ENCODE measurements around the gene ITPR1.

ITPR1 gene

DNA sequence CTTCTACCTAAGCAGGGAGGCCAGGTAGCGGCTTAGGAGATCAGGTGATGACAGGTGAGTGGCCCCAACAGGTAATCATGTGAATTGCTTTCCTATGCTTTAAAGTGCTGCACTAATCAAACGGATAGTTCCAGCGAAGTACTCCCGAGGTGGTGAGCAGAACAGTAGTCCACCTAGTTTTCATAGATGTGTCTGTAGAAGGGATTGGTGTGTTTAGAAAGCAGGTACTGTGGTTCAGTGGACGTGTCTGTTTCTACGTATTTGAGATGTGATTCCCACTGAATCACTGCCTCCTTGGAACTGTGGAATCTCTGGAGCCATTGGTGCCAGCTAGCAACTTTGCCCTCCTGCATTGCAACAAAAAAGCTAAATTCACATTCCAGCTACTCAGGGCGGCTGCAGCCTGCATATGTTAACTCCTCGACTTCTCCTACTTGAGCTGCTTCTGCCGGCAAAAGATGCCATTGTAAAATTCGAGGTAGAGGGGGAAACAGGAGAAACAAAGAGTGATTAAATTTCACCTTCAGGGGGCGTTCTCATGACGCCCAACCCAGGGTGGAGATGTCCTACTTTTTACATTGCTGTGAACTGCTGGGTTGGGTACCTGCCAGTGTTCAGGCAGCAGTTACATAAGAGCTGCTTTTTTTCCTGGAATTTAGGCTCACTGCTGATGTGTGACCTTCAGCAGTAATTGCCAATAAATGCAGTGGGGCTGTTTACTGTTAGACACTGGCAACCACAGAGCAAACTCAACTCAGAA lies 227.3 kb downstream of the ITPR1 start:
- peak; percentile 94 to 96 for DNase-seq (ENCODE audit: low read depth in 2 of 2)
- H3K4me3 ChIP-seq (replicated peaks in 1 of 2; ENCODE audit: low read depth in 2 of 2, low read length in 2 of 2) = no peak overlapping the region
- TF ChIP-seq, protein P1, sequence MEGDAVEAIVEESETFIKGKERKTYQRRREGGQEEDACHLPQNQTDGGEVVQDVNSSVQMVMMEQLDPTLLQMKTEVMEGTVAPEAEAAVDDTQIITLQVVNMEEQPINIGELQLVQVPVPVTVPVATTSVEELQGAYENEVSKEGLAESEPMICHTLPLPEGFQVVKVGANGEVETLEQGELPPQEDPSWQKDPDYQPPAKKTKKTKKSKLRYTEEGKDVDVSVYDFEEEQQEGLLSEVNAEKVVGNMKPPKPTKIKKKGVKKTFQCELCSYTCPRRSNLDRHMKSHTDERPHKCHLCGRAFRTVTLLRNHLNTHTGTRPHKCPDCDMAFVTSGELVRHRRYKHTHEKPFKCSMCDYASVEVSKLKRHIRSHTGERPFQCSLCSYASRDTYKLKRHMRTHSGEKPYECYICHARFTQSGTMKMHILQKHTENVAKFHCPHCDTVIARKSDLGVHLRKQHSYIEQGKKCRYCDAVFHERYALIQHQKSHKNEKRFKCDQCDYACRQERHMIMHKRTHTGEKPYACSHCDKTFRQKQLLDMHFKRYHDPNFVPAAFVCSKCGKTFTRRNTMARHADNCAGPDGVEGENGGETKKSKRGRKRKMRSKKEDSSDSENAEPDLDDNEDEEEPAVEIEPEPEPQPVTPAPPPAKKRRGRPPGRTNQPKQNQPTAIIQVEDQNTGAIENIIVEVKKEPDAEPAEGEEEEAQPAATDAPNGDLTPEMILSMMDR (IDR thresholded peaks at IDR 0.05; ENCODE audit: low read depth, low read length) = peak; percentile 35

DNA sequence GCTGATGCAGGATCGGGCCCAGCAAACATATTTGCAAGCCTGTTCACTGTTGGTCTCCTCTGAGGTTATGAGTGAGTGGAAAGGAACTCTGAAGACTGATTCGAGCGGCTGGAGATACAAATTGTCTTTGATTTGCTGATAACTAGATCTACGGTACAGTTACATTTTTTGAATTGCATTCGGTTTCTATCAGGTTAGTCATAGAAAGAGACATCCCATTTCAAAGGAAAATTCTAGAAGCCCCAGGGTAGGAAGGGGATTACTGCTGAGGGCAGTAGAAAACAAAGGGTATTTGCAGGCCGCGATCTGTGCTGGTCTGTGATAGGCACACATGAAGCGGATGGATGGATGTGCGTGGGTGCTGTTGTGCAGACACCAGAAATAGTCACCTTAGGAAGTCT lies 228.4 kb downstream of the ITPR1 start:
- no peak overlapping the region for H3K4me3 ChIP-seq (replicated peaks in 1 of 2; ENCODE audit: low read depth in 2 of 2, low read length in 2 of 2)
- TF ChIP-seq, protein P1 (IDR thresholded peaks at IDR 0.05; ENCODE audit: low read depth, low read length) = no peak
- peak; percentile 58 to 95 for DNase-seq (ENCODE audit: low read depth in 2 of 2)

DNA sequence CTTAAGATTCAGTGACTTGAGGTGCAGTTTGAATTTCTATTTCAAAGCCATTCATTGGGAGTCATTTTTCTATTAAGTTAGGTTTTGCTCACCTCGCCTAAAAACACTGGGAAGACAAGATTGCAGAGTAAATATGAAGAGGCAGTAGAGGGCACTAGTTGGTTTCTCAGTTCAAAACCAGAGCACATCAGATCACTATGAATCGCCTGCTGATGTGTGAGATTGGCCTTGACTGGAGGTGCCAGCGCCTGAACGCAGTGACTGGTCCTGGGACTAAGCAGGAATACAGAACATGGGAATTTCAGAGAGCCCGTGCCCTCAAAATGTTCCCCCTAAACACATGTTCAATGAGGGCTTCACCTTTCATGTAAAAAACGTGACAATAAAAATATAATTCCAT lies 229.0 kb downstream of the ITPR1 start:
- TF ChIP-seq, protein P1 (IDR thresholded peaks at IDR 0.05; ENCODE audit: low read depth, low read length) = peak; percentile 41
- DNase-seq (ENCODE audit: low read depth in 2 of 2) = peak; percentile 82 to 89
- H3K4me3 ChIP-seq (replicated peaks in 1 of 2; ENCODE audit: low read depth in 2 of 2, low read length in 2 of 2) = no peak overlapping the region

DNA sequence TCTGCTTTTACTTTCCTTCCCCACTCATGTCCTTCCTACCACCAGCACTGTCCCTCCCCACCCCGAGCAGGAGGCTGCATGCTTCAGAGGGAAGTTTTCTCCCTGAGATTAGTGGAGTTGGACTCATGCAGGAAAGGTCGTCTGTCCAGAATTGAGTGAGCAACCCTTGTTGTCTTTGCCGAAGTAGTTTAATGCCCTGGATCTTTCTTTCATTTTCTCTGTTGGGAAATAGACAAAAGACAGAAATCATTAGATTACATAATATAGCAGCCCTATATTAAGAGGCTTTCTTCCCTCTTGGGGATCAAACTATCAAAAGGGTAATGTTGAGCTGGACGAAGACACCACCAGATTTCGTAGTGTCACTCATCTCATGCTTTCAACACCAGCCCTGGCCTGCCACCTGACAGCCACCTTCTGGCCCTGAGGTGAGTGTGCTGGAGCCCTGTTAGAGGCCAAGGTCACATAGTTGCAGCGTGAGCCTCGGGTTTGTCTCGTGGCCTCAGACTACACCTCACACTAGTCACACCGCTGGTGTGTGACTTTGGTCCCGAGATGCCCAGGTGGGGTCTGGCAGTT lies 231.0 kb downstream of the ITPR1 start:
- no peak overlapping the region for H3K4me3 ChIP-seq (replicated peaks in 1 of 2; ENCODE audit: low read depth in 2 of 2, low read length in 2 of 2)
- no peak for DNase-seq (ENCODE audit: low read depth in 2 of 2)
- TF ChIP-seq, protein P1 (IDR thresholded peaks at IDR 0.05; ENCODE audit: low read depth, low read length) = no peak

DNA sequence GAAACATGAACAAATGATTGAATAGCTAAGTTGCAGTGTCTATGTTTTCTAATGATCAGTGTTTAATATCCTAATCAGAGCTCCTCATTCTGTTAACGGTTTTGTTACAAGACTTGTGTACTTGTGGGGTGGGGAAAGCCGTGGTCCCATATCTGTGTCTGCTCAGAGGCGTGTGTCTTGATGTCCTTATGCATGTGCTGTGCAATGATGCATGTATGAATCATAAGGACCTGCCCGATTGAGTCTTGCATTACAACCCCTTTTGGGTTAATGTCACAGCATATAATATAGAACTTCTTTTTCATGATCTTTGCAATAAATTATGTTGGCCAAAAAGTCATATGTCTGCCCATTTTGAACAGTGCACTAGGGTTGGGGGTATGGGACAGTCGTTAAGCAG lies 233.4 kb downstream of the ITPR1 start:
- TF ChIP-seq, protein P1 (IDR thresholded peaks at IDR 0.05; ENCODE audit: low read depth, low read length) = no peak
- H3K4me3 ChIP-seq (replicated peaks in 1 of 2; ENCODE audit: low read depth in 2 of 2, low read length in 2 of 2) = no peak overlapping the region
- DNase-seq (ENCODE audit: low read depth in 2 of 2) = peak in 1 of 2 donors; percentile 71

DNA sequence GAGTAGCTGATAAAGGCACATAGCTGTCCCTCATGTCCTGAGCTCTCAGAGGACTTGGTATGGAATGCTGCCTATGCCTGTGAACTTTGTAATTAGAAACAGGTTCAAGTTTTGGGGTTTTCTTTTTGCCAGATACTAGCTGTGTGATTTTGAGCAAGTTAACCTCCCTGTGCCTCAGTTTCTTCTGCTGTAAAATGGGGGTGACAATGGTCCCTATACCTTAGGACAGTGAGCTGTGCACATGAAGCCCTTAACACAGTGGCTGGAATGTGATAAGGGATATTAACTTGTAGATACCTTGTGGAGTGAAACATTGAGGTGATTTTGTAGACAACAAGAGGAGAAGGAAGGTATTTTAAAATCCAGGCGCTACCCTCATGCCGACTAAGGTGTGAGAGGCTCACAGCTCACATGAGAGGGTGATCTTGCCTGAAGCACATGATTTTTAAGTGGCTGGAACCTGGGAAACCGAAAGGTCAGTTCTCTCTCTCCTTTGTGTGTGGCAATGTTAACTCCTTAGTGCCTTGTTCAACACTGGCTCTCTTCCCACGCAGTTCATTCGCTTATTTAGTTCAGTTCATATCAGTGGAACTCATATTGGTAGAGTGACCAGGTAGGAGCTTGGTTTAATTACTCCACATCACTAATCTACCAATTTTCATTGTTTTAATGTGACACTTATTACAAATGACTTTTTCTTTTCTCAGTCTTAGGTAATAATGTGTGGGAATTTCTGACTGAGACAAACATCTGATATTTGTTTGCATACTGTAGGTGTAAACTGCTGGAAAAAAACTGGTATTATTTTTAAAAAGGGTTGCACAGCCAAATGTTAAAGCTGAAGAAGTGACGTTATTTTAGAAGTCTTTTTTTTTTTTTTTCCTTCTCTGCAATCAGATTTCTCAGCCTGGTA lies 236.2 kb downstream of the ITPR1 start:
- no peak overlapping the region for H3K4me3 ChIP-seq (replicated peaks in 1 of 2; ENCODE audit: low read depth in 2 of 2, low read length in 2 of 2)
- TF ChIP-seq, protein P1 (IDR thresholded peaks at IDR 0.05; ENCODE audit: low read depth, low read length) = no peak
- no peak for DNase-seq (ENCODE audit: low read depth in 2 of 2)

Measured in cardiac fibroblast (primary cell).